GM21515 (cell line): ENCODE results near the gene ADISSP.

Experiments used
- ATAC-seq: cut with Tn5 transposase; IDR thresholded peaks from one replicate; pipeline ENCODE4 v1.9.1; 2021; ENCODE audit not compliant: unreplicated experiment

ADISSP gene

GRCh38 chr20:3739054-3739925 lies 28.3 kb downstream of the ADISSP start:
- ATAC-seq: no peak

DNA sequence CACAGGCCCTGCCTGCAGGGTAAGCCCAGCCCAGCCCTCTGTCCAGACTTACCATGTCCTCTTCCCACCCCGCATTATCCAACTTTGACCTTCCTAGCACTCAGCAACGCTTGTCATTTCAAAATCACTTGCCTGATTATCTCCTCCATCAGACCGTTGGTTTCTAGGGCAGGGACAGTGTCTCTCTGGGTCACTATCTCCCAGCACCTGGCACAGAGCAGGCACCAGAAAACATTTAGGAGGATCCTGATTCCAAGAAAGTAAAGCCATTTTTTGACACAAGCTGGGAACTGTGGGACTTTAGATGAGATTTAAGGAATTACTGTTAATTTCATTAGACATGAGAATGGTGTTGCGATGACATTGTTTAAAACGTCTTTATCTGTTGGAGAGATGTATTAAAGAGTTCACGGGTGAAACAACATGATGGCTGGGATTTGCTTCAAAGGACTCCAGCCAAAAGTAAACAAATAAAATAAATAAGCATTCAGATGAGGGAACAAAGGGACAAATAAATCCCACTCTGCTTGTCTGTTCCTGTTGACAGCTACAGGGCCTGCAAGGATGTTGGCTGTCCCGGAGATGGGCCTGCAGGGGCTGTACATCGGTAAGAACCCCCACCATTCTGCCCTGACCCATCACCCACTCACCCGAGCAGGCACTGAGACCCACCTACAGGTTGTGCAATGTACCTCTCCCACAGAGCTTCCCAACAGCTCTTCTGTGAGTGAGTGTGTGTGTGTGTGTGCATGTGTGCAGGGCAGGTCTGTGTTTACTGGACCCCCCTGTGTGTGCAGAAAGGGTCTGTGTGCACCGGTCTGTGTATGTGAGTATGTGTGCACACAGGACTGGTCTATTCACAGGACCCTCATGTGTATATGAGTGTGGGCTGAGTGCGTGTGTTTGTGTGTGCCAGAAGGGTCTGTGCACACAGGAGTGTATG lies 29.2 kb downstream of the ADISSP start:
- ATAC-seq: no peak

- ATAC-seq: no peak
Measured at GRCh38 chr20:3735768-3736167, 31.8 kb downstream of the ADISSP start.

DNA sequence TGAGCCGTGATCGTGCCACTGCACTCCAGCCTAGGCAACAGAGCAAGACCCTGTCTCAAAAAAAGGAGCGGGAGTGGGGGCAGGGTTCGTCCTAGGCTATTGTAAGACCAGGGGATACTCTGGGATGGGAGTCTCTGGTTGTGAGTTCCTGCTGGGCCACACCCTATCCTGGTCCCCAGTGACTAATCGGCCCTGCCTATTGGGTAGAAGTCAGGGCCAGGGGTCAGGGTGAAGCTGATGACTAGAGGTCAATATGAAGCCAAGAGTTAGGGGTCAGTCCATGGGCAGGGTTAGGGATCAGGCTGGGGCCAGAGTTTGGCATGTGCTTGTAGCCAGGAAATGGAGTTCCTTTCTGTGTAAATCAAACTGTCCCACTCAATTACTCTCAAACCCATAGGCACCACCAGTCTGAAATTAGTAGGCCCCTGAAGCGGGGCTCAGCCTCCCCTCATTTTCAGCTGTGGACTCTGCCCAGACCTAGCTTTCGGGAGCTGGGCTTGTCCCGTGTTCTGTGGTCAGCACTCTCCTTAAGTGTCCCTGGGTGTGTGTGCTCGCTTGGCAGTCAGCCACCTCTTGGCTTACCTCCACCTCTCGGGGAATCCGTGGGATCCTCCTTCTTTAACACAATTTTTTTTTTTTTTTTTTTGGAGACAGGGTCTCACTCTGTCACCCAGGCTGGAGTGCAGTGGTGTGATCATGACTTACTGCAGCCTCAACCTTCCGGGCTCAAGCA lies 33.3 kb downstream of the ADISSP start:
- no peak for ATAC-seq

GRCh38 chr20:3733119-3733995 lies 34.2 kb downstream of the ADISSP start:
- ATAC-seq: no peak

DNA sequence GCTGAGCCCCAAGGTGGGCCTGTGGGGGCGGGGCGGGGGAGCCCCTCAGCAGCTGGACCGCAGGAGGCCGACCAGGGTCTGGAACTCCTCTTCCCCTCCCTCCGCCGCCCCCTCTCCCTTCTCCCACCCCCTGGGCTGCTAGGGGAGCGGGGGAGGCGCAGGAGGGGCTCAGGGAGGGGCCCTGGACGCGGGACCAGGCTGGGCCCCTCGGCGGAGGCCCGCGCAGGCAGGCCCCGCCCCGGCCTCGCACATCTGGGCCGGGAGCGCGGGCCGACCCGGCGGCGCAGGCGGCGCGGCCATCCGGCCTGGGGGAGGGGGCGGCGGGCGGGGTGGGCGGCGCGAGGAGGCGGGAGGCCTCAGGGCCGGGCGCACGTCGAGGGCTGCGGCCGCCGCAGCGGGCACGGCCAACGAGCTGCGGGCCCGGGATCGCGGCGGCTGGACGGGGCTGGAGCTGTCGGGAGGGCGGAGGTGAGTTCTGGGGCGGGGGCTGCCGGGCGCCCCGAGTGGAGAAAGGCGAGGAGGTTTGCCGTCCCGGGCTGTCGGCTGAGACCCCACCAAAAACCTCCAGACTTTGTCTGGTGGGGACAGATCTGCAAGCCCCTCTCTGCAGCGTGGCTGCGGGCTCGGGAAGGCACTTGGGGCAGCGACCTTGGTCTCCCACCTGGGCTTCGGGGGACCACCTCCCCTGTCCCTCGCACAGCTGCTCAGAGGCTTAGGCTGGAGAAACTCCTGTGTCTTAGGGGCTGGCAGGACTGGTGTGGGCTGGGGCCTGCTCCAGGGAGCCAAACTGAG lies 35.0 kb downstream of the ADISSP start, which contains the start of gene HSPA12B:
Gene HSPA12B (plus strand): TSS at position 359 of the 792 bp plus-strand sequence. CDS start 5,990 bp downstream, outside the sequence.
- no peak for ATAC-seq

GRCh38 chr20:3731944-3732326 lies 35.6 kb downstream of the ADISSP start:
- ATAC-seq: no peak

DNA sequence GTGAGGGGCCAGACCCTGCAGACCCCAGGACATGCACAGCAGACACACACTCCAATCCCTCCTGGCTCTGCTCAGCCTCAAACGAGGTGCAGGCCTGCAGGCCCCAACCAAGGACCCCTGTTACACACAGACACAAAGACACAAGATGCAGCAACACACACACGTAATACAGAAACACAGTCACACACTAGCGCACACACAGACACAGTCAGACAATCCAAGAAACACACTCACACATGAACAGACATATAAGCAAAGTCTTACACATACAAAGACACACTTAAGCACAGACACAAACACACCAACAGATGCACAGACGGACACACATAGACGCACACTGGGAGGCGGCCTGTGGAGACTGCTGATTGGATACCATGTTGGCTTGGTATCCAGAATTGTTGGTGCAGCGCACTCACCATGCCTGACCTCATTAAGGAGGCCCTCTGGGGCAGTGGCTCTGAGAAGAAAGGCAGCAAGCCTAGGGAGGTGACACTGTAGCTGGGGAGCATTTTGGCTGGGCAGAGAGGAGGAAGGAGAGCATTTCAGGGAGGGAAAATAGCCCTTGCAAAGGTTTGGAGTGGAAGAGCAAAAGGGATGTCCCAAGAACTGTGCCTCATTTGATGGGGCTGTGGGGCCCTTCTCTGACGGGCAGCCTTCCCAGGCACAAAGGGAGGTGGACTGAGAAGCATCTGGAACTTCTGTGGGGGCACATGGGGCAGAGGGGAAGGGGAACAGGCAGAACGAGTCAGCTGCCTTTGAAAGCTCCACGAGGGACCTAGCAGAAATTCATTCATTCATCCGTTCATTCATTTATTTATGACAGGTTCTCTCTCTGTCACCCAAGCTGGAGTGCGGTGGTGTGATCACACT lies 36.5 kb downstream of the ADISSP start:
- ATAC-seq: no peak

DNA sequence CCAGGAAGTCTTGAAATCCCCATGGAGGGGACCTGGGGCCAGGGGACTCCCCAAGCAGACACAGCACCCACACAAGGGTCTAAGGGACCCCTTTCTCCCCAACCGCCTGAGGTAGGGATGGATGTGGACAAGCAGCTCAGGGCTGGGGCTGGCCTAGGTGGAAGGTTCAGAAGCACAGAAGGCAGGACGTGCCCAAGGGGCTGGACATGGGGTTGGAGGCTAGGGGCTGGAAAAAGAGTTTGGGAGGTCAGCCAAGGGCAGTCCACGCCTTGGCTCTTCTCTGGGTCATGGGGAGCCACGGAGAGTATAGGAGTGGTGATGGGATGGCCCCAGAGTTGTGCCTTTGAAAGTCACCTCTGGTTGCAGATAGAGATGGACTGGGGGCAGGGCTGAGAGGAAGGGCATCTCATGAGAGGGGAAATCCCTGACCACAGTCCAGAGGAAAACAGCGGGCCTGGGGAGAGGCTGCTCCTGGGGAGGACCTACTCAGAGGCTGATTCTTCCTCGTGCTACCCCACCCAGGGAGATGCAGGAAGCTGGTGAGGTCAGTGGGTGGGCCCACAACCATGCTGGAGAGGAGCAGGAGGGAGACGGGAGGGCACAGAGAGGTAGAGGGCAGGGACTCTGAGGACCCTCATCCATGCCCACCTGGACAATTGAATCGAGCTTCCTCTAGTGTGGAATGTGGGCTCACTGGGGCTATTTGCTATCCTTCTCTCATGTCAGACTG lies 37.6 kb downstream of the ADISSP start:
- no peak for ATAC-seq

DNA sequence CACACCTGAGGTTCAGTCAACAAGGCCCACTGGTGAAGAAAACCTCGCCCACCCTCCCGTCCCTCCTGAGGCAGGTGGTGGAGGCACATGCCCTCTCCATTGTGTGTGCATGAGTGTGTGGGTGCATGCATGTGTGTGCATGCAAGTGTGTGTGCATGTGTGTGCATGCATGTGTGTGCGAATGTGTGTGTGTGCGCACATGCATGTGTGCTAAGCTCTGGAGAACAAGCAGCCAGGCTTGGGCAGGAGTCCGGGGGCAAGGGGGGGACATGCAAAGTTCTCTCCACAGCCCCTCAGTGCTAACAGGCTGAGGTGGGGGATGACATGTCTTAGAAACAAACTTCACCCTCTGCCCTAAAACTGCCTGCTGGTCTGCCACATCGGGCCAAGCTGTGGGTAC lies 38.2 kb downstream of the ADISSP start:
- no peak for ATAC-seq

DNA sequence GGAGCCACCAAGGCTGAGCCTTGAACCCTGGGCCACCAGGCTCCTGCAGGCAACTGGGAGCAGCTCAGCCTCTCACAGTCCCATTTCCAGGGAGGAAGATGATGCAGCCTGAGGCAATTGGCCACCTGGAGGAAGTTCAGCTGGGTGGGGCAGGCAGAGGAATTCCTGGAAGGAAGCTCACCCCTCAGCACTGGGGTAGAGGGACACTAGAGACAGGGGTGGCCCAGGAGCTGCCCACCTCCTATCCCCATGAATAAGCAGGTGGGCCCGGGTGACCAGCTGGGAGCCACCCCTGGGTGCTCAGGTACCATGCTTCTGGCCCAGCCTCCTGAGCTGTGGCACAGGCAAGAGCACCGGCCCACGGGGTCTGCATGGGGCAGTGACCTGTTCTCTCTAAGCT lies 38.7 kb downstream of the ADISSP start:
- no peak for ATAC-seq

GRCh38 chr20:3728354-3728753 lies 39.2 kb downstream of the ADISSP start:
- ATAC-seq: no peak

DNA sequence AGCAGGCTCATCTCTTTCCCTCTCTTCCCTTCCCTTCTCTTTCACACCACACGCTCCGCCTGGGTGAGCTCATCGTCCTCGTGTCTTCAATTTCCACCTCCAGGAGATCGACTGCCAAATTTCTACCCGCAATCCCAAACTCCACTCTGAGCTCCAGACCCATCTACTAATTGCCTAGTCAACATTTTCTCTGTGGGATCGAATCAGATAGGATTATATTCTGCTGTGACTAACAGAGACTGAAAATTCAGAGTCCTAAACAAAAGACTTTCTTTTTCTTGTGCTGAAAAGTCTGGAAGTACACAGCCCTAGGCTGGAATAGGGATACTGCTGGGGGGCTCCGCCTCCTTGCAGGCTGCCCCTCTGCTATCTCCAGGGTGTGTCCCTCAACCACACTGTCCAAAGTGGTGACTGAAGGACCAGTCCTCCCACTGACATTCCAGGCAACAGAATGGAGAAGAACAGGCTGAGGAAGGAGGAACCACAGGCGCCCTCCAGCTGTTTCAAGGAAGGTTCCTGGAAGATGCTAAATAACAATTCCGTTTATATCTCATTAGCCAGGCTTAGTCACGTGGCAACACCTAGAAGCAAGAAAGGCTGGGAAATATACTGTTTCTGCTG lies 40.0 kb downstream of the ADISSP start:
- ATAC-seq: no peak

DNA sequence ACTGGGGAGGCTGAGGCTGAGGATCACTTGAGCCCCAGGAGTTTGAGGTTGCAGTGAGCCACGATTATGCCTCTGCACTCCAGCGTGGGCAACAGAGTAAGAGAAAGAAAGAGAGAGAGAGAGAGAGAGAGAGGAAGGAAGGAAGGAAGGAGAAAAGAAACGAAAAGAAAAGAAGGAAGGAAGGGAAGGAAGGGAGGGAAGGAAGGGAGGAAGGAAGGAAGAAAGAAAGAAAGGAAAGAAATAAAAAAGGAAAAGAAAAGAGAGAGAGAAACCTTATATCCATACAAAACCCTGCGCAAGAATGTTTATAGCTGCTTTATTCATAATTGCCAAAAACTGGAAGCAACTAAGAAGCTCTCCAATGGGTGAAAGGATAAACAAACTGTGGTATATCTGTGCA lies 43.2 kb downstream of the ADISSP start:
- ATAC-seq: no peak

DNA sequence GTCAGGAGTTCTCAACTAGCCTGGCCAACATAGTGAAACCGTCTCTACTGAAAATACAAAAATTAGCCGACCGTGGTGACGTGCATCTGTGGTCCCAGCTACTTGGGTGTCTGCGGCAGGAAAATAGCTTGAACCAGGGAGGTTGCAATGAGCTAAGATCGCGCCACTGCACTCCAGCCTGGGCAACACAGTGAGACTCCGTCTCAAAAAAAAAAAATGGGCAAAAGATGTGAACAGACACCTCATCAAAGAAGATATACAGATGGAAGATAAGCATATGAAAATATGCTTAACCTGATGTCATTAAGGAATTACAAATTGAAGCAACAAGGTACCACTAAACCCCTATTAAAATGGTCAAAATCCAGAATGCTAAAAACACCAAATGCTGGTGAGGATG lies 44.3 kb downstream of the ADISSP start:
- ATAC-seq: no peak

DNA sequence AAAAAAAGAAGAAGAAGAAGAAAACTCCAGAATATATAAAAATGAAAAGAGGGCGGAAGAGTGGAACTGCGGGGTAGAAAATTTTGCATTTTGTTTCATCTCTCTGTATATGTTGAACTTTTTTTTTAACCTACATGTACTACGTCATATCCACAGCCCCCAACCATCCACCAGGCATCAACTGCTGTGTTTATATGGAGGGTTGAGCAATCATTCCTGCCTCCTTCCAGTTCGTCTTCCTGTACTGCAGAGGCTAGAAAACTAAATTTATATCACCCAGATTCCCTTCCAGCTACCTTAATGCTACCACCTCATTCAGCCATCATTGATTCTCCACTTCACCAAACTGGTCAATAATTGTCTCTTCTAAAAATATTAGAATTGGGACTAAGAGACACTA lies 45.6 kb downstream of the ADISSP start:
- ATAC-seq: no peak

DNA sequence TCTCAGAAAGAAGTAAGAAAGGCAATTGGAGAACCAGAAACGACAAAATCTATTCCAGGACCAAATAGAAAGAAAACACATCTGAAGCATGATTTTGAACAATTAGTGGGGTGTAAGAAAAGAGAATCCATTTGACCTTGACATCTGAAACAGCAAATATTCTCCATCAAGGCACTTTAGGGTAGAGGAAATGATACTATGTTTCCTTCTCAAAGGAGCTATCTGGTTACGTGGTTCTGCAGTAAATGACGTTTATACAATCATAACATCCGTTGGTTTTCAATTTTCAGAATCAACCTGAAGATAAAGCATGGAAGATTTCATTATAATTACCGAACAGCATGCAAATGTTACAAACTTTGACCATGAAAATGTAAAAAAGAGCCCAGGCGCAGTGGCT lies 46.9 kb downstream of the ADISSP start:
- ATAC-seq: no peak
